ENCODE data around the gene DGAT2. TPM values are rescaled to one million over a fixed set of nuclear protein-coding genes. Genes with fewer than 3 reads are reported as not detected.

Gene DGAT2
- total RNA-seq, 1 experiment from 2014 or later: 1.6 TPM

GRCh38 chr11:75849894-75850293, 81.3 kb downstream of the DGAT2 start:
- Mint-ChIP-seq H3K4me1 (peaks cover 3% of the 10 kb centered on the region), H3K27ac (no peak overlapping the region), H3K9me3 (peaks cover 12% of the 10 kb centered on the region), H3K27me3 (ENCODE audit: low read depth) (no peaks in the 10 kb centered on the region), H3K4me3 (no peak overlapping the region), H3K36me3 (peaks cover 3% of the 10 kb centered on the region; the same call in 1 of the 2 replicates)
- TF ChIP-seq ZNF138 (CRISPR knock-in tag; conservative IDR thresholded peaks at IDR 0.05) (no peak), ZNF281 (CRISPR knock-in tag; IDR thresholded peaks at IDR 0.05) (no peak), RELA (CRISPR knock-in tag; IDR thresholded peaks at IDR 0.05; ENCODE audit: borderline replicate concordance) (no peak), FOXJ3 (CRISPR knock-in tag; IDR thresholded peaks at IDR 0.05; ENCODE audit: borderline replicate concordance) (no peak), E2F1 (CRISPR knock-in tag; IDR thresholded peaks at IDR 0.05) (no peak), NFE2L1 (CRISPR knock-in tag; IDR thresholded peaks at IDR 0.05) (no peak), MXD4 (CRISPR knock-in tag; IDR thresholded peaks at IDR 0.05; ENCODE audit: borderline replicate concordance) (no peak), ZNF416 (CRISPR knock-in tag; IDR thresholded peaks at IDR 0.05) (no peak), ZNF423 (CRISPR knock-in tag; IDR thresholded peaks at IDR 0.05) (no peak), ATF6 (CRISPR knock-in tag; IDR thresholded peaks at IDR 0.05) (no peak), SMAD3 (CRISPR knock-in tag; IDR thresholded peaks at IDR 0.05; ENCODE audit: borderline replicate concordance) (no peak), SOX15 (CRISPR knock-in tag; IDR thresholded peaks at IDR 0.05) (no peak), ELF4 (CRISPR knock-in tag; IDR thresholded peaks at IDR 0.05; ENCODE audit: low read depth) (no peak), ZNF512 (CRISPR knock-in tag; IDR thresholded peaks at IDR 0.05; ENCODE audit: borderline replicate concordance) (no peak)
- TF ChIP-seq, protein P1, sequence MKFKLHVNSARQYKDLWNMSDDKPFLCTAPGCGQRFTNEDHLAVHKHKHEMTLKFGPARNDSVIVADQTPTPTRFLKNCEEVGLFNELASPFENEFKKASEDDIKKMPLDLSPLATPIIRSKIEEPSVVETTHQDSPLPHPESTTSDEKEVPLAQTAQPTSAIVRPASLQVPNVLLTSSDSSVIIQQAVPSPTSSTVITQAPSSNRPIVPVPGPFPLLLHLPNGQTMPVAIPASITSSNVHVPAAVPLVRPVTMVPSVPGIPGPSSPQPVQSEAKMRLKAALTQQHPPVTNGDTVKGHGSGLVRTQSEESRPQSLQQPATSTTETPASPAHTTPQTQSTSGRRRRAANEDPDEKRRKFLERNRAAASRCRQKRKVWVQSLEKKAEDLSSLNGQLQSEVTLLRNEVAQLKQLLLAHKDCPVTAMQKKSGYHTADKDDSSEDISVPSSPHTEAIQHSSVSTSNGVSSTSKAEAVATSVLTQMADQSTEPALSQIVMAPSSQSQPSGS (CRISPR knock-in tag; IDR thresholded peaks at IDR 0.05; ENCODE audit: borderline replicate concordance, low read depth): no peak
- TF ChIP-seq, protein P2, sequence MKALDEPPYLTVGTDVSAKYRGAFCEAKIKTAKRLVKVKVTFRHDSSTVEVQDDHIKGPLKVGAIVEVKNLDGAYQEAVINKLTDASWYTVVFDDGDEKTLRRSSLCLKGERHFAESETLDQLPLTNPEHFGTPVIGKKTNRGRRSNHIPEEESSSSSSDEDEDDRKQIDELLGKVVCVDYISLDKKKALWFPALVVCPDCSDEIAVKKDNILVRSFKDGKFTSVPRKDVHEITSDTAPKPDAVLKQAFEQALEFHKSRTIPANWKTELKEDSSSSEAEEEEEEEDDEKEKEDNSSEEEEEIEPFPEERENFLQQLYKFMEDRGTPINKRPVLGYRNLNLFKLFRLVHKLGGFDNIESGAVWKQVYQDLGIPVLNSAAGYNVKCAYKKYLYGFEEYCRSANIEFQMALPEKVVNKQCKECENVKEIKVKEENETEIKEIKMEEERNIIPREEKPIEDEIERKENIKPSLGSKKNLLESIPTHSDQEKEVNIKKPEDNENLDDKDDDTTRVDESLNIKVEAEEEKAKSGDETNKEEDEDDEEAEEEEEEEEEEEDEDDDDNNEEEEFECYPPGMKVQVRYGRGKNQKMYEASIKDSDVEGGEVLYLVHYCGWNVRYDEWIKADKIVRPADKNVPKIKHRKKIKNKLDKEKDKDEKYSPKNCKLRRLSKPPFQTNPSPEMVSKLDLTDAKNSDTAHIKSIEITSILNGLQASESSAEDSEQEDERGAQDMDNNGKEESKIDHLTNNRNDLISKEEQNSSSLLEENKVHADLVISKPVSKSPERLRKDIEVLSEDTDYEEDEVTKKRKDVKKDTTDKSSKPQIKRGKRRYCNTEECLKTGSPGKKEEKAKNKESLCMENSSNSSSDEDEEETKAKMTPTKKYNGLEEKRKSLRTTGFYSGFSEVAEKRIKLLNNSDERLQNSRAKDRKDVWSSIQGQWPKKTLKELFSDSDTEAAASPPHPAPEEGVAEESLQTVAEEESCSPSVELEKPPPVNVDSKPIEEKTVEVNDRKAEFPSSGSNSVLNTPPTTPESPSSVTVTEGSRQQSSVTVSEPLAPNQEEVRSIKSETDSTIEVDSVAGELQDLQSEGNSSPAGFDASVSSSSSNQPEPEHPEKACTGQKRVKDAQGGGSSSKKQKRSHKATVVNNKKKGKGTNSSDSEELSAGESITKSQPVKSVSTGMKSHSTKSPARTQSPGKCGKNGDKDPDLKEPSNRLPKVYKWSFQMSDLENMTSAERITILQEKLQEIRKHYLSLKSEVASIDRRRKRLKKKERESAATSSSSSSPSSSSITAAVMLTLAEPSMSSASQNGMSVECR (CRISPR knock-in tag; IDR thresholded peaks at IDR 0.05; ENCODE audit: borderline replicate concordance): no peak
- TF ChIP-seq, protein P3, sequence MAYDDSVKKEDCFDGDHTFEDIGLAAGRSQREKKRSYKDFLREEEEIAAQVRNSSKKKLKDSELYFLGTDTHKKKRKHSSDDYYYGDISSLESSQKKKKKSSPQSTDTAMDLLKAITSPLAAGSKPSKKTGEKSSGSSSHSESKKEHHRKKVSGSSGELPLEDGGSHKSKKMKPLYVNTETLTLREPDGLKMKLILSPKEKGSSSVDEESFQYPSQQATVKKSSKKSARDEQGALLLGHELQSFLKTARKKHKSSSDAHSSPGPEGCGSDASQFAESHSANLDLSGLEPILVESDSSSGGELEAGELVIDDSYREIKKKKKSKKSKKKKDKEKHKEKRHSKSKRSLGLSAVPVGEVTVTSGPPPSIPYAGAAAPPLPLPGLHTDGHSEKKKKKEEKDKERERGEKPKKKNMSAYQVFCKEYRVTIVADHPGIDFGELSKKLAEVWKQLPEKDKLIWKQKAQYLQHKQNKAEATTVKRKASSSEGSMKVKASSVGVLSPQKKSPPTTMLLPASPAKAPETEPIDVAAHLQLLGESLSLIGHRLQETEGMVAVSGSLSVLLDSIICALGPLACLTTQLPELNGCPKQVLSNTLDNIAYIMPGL (CRISPR knock-in tag; IDR thresholded peaks at IDR 0.05): no peak
- POLR2A ChIA-PET: no interaction called here
- ATAC-seq: peak; percentile 34; the same call in 1 of the 2 replicates
- DNase-seq (ENCODE audit: low spot score): no peak
- CTCF ChIA-PET: no interaction called here

All from WTC11 (cell line).